Astrocyte of the hippocampus (primary cell): ENCODE data around the gene MRPL36.

Experiments
- DNase-seq: peaks from one replicate; pipeline ENCODE4 v3.0.0; 2011; ENCODE audit warnings: low read depth, low spot score

Gene MRPL36

GRCh38 chr5:1749346-1750124, 50.1 kb downstream of the MRPL36 start:
- no peak for DNase-seq

GRCh38 chr5:1748845-1749244, 50.8 kb downstream of the MRPL36 start:
- DNase-seq = no peak
